Naive B cell (primary cell): ENCODE measurements around the gene DOCK9. TPM values are rescaled to one million over a fixed set of nuclear protein-coding genes. Genes with fewer than 3 reads are reported as not detected.

Experiments
- ATAC-seq, 2 donors: fragments of 150-1000 bp; cut with Tn5 transposase; 2 replicates each; pipeline ENCODE4 v1.10.0; 2021; ENCODE audit warnings: low read depth in 2 of 2, mild to moderate bottlenecking in 2 of 2, moderate library complexity in 2 of 2
- DNase-seq: peaks from one replicate; pipeline ENCODE4 v3.0.0; 2022
- H3K27ac Mint-ChIP-seq, 6 donors: one replicate each; pipeline ENCODE4 v1.8.0; 2020 to 2022; ENCODE audit warnings: mild to moderate bottlenecking in 6 of 6, mixed read lengths in 6 of 6, moderate library complexity in 5 of 6, inconsistent platforms in 2 of 6
- H3K27me3 Mint-ChIP-seq, 3 donors: one replicate each; pipeline ENCODE4 v1.8.0; 2021 to 2022; ENCODE audit warnings: mixed read lengths in 3 of 3, mild to moderate bottlenecking in 1 of 3
- H3K36me3 Mint-ChIP-seq, 2 donors: one replicate each; pipeline ENCODE4 v1.8.0; 2020 to 2022; ENCODE audit warnings: mixed read lengths in 2 of 2, inconsistent platforms in 1 of 2, mild to moderate bottlenecking in 1 of 2
- H3K4me1 Mint-ChIP-seq, 3 donors: one replicate each; pipeline ENCODE4 v1.8.0; 2020 to 2022; ENCODE audit warnings: mixed read lengths in 3 of 3, inconsistent platforms in 1 of 3, mild to moderate bottlenecking in 1 of 3, moderate library complexity in 1 of 3
- H3K4me3 Mint-ChIP-seq, 8 donors: one replicate each; pipeline ENCODE4 v1.8.0; 2020 to 2022; ENCODE audit warnings: mild to moderate bottlenecking in 8 of 8, mixed read lengths in 8 of 8, moderate library complexity in 8 of 8, inconsistent platforms in 2 of 8
- H3K9me3 Mint-ChIP-seq, 7 donors: one replicate each; pipeline ENCODE4 v1.8.0; 2020 to 2022; ENCODE audit warnings: mixed read lengths in 7 of 7, mild to moderate bottlenecking in 5 of 7, inconsistent platforms in 2 of 7, moderate library complexity in 1 of 7
- polyA plus RNA-seq, 6 donors: library from polyadenylated mRNA; unstranded; fragments of 300-500 nt; fragmentation: Illumina TruSeq; gene quantifications; one replicate each; pipeline ENCODE4 v1.2.3, GENCODE V29; 2021; ENCODE audit warnings: low read depth in 6 of 6

Gene DOCK9
- polyA plus RNA-seq, 6 donors from 2014 or later: 0.98 to 5.2 (median 2.3) TPM; not detected in 1

- no peaks in the 10 kb centered on the region for H3K36me3 Mint-ChIP-seq
- no peak for DNase-seq
- no peaks in the 10 kb centered on the region for H3K4me1 Mint-ChIP-seq
- H3K4me3 Mint-ChIP-seq: no peak overlapping the region
- peaks cover 6 to 21% (median 8%) of the 10 kb centered on the region in 3 donors for H3K27me3 Mint-ChIP-seq
- H3K27ac Mint-ChIP-seq: no peak overlapping the region
- peaks cover 0 to 8% (median 0%) of the 10 kb centered on the region in 7 donors for H3K9me3 Mint-ChIP-seq
- no peak for ATAC-seq
Observed at GRCh38 chr13:98774776-98775175, 203.1 kb downstream of the DOCK9 start.

GRCh38 chr13:98773921-98774320 lies 203.9 kb downstream of the DOCK9 start:
- ATAC-seq: no peak
- DNase-seq: no peak
- H3K9me3 Mint-ChIP-seq: peaks cover 0 to 17% (median 0%) of the 10 kb centered on the region in 7 donors
- H3K4me1 Mint-ChIP-seq: no peaks in the 10 kb centered on the region
- H3K36me3 Mint-ChIP-seq: peaks cover 0 to 5% of the 10 kb centered on the region in 2 donors
- no peak overlapping the region for H3K4me3 Mint-ChIP-seq
- H3K27me3 Mint-ChIP-seq: peaks cover 6 to 13% (median 12%) of the 10 kb centered on the region in 3 donors
- H3K27ac Mint-ChIP-seq: no peak overlapping the region

DNA sequence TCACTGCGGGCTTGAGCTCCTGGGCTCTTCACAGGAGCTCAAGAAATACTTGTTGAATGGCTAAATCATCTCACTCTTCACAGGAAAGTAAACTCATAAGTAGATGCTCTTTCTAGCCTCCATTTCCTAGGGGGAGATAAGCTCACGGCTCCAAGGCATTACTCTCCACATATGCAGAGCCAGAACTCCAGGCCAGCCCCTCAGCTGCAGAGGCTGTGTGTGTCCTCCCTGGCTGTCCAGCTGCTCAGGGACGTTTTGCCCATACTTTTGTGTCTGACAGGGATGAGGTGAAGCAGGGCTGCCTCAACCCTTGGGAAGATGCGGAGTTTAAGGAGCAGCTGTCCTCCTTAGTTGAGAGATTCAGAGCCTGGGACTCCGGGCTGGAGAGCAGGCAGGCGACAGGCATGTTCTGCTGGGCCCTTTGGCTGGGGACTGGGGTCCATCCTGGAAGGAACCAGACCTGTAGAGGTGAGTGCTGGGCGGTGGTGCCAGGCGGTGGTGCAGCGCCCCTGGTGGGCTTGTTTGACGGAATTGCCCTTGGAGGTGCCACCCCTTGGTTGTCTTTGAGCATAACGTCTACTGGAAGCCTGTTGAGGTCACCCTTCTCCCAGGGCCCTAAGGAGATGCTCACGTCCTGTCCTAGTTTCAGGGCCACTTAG lies 204.9 kb downstream of the DOCK9 start:
- peak overlapping the region in 1 of 6 donors; percentile 53 for H3K27ac Mint-ChIP-seq
- no peak overlapping the region for H3K4me3 Mint-ChIP-seq
- H3K27me3 Mint-ChIP-seq: peaks cover 6 to 17% (median 12%) of the 10 kb centered on the region in 3 donors
- H3K4me1 Mint-ChIP-seq: no peaks in the 10 kb centered on the region
- peaks cover 0 to 5% of the 10 kb centered on the region in 2 donors for H3K36me3 Mint-ChIP-seq
- peaks cover 0 to 17% (median 0%) of the 10 kb centered on the region in 7 donors for H3K9me3 Mint-ChIP-seq
- DNase-seq (no peak), ATAC-seq (no peak)

DNA sequence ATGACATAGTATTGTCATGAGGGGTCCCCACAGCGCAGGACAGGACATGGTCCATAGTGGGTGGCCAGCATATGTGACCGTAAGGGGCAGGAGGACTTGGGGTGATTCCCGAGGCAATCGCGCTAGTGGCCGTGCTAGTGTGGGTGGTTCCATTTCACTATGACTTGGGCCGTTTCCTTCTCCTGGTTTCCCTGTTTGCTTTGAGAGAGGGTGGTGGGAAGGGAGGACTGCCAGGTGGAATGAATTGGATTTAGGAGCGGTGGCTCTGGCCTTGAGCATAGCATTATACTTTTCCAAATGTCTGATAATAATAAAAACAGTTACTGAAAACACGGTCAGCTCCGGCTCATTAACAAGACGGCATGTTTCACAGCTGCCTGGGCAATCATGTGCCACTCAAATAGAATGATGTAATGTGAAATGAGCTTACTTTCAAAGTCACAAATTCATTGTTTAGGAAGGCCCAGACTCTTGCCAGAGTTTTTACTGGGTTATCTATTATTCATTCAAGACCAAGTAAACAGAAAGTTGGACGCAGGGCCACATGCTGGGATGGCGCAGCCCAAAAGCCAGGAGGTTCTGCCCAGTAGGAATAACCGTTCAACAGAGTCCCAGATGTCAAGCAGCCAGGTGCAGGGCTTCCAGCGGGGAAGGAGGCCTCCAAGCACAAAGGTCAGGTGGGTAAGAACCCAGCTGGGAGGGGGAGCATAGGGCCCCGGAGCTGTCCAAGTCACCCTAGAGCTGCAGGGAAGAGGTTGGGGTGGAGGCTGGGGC lies 205.8 kb downstream of the DOCK9 start:
- peaks cover 6 to 14% (median 12%) of the 10 kb centered on the region in 3 donors for H3K27me3 Mint-ChIP-seq

GRCh38 chr13:98769736-98770135 lies 208.1 kb downstream of the DOCK9 start:
- Mint-ChIP-seq H3K27me3 (peaks cover 14 to 20% (median 18%) of the 10 kb centered on the region in 3 donors), H3K4me1 (no peaks in the 10 kb centered on the region), H3K27ac (no peak overlapping the region), H3K36me3 (peaks cover 0 to 5% of the 10 kb centered on the region in 2 donors), H3K9me3 (peaks cover 0 to 17% (median 0%) of the 10 kb centered on the region in 7 donors), H3K4me3 (no peak overlapping the region)
- DNase-seq (no peak), ATAC-seq (no peak)

More for the DNA sequence above, 205.8 kb downstream of the DOCK9 start:
- H3K9me3 Mint-ChIP-seq: peaks cover 0 to 17% (median 0%) of the 10 kb centered on the region in 7 donors
- no peak overlapping the region for H3K4me3 Mint-ChIP-seq
- no peaks in the 10 kb centered on the region for H3K4me1 Mint-ChIP-seq
- H3K36me3 Mint-ChIP-seq: peaks cover 0 to 5% of the 10 kb centered on the region in 2 donors
- no peak for DNase-seq
- no peak for ATAC-seq
- no peak overlapping the region for H3K27ac Mint-ChIP-seq

- Mint-ChIP-seq H3K9me3 (peaks cover 0 to 17% (median 0%) of the 10 kb centered on the region in 7 donors), H3K4me3 (no peak overlapping the region), H3K36me3 (peaks cover 0 to 5% of the 10 kb centered on the region in 2 donors), H3K27me3 (peaks cover 14 to 25% (median 18%) of the 10 kb centered on the region in 3 donors), H3K4me1 (no peaks in the 10 kb centered on the region), H3K27ac (no peak overlapping the region)
- no peak for DNase-seq
- no peak for ATAC-seq
Observed at GRCh38 chr13:98768522-98768921, 209.3 kb downstream of the DOCK9 start.

DNA sequence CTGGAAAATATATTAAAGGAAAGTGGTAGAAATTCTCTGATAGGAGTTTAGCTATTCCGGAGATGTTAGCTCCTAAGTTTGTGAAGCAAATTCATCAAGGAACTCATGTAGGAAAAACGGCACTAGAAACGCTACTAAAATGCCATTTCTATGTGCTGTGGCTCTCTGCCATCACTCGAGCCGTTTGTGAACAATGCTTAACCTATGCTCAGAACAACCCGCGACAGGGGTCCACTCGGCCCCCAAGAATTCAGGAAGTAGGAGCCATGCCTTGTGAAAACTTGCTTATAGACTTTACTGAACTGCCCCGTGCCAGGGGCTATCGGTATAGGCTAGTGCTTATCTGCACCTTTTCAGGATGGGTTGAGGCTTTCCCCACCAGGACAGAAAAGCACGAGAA lies 211.2 kb downstream of the DOCK9 start:
- no peak overlapping the region for H3K27ac Mint-ChIP-seq
- no peak for ATAC-seq
- H3K36me3 Mint-ChIP-seq: peaks cover 0 to 5% of the 10 kb centered on the region in 2 donors
- peaks cover 0 to 22% (median 0%) of the 10 kb centered on the region in 7 donors for H3K9me3 Mint-ChIP-seq
- no peak for DNase-seq
- peaks cover 0 to 2% (median 0%) of the 10 kb centered on the region in 3 donors for H3K4me1 Mint-ChIP-seq
- H3K27me3 Mint-ChIP-seq: peaks cover 18 to 25% (median 19%) of the 10 kb centered on the region in 3 donors
- no peak overlapping the region for H3K4me3 Mint-ChIP-seq

DNA sequence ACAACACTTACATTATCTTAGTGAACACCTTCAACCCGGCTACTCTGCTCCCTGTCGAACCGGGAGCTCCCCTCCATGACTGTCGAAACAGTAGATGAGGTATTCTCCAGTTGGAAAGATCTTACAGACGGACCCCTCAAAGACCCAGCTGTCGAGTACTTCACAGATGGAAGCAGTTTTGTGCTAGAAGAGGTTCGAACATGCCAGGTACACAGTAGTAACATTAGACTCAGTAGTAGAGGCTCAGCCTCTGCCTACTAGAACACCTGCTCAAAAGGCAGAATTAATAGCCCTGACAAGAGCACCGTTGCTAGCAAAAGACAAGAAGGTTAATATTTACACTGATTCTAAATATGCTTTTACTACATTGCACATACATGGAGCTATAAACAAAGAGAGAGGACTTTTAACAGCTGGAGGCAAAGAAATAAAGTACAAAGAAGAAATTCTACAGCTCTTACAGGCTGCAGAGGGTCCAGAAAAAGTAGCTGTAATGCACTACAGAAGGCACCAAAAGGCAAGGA lies 211.8 kb downstream of the DOCK9 start:
- Mint-ChIP-seq H3K27me3 (peaks cover 18 to 25% (median 18%) of the 10 kb centered on the region in 3 donors), H3K36me3 (peaks cover 2 to 5% of the 10 kb centered on the region in 2 donors), H3K27ac (no peak overlapping the region), H3K9me3 (peaks cover 0 to 28% (median 4%) of the 10 kb centered on the region in 7 donors), H3K4me3 (no peak overlapping the region), H3K4me1 (peaks cover 0 to 7% (median 0%) of the 10 kb centered on the region in 3 donors)
- ATAC-seq (no peak), DNase-seq (no peak)

- ATAC-seq: no peak
- Mint-ChIP-seq H3K27ac (no peak overlapping the region), H3K36me3 (peaks cover 4 to 12% of the 10 kb centered on the region in 2 donors), H3K4me3 (no peak overlapping the region), H3K9me3 (peaks cover 7 to 28% (median 16%) of the 10 kb centered on the region in 7 donors), H3K27me3 (peaks cover 16 to 34% (median 20%) of the 10 kb centered on the region in 3 donors), H3K4me1 (peaks cover 0 to 7% (median 0%) of the 10 kb centered on the region in 3 donors)
- DNase-seq: no peak
Observed at GRCh38 chr13:98761986-98762616, 215.8 kb downstream of the DOCK9 start.

- Mint-ChIP-seq H3K9me3 (peaks cover 7 to 28% (median 16%) of the 10 kb centered on the region in 7 donors), H3K4me1 (peaks cover 0 to 7% (median 0%) of the 10 kb centered on the region in 3 donors), H3K27ac (no peak overlapping the region), H3K4me3 (peak overlapping the region in 1 of 8 donors; percentile 72), H3K27me3 (peaks cover 20 to 40% (median 25%) of the 10 kb centered on the region in 3 donors), H3K36me3 (peaks cover 4 to 12% of the 10 kb centered on the region in 2 donors)
- no peak for DNase-seq
- ATAC-seq: no peak
Observed at GRCh38 chr13:98761126-98761985, 216.5 kb downstream of the DOCK9 start.

- peaks cover 4 to 14% of the 10 kb centered on the region in 2 donors for H3K36me3 Mint-ChIP-seq
- peaks cover 45 to 61% (median 57%) of the 10 kb centered on the region in 3 donors for H3K27me3 Mint-ChIP-seq
- peaks cover 0 to 4% (median 0%) of the 10 kb centered on the region in 3 donors for H3K4me1 Mint-ChIP-seq
Observed at GRCh38 chr13:98755729-98756128, 222.1 kb downstream of the DOCK9 start.

DNA sequence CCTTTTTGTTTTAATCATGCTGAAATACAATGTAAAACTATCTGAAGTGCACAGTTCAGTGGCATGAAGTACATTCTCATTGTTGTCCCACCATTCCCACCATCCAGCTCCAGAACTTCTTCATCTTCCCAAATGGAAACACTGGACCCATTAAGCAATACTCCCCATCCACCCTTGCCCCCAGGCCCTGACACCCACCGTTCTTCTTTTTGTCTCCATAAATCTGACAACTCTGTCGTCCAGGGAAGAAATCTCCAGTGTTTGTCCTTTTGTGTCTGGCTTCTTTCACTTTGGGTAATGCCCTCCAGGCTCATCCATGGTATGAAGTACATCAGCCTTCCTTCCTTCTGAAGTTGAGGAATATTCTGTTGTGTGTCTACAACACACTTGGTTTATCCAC lies 222.7 kb downstream of the DOCK9 start:
- Mint-ChIP-seq H3K4me3 (no peak overlapping the region), H3K4me1 (peaks cover 0 to 4% (median 0%) of the 10 kb centered on the region in 3 donors), H3K36me3 (peaks cover under 1 to 8% of the 10 kb centered on the region in 2 donors), H3K9me3 (peaks cover 5 to 37% (median 24%) of the 10 kb centered on the region in 7 donors), H3K27me3 (peaks cover 50 to 67% (median 61%) of the 10 kb centered on the region in 3 donors), H3K27ac (no peak overlapping the region)
- no peak for ATAC-seq
- DNase-seq: no peak

More at GRCh38 chr13:98755729-98756128, 222.1 kb downstream of the DOCK9 start:
- Mint-ChIP-seq H3K9me3 (peaks cover 6 to 44% (median 28%) of the 10 kb centered on the region in 7 donors), H3K4me3 (peak overlapping the region in 1 of 8 donors; percentile 7), H3K27ac (no peak overlapping the region)
- ATAC-seq: no peak
- no peak for DNase-seq
